ENCODE data around the gene RNF144A.

- TF ChIP-seq CTCF (conservative IDR thresholded peaks at IDR 0.05; ENCODE audit: low read depth in 2 of 2) (peak; percentile 87 to 90), EZH2 (IDR thresholded peaks at IDR 0.05; ENCODE audit: low read depth, unreplicated experiment) (no peak), POLR2AphosphoS5 (IDR thresholded peaks at IDR 0.05; ENCODE audit: low read depth) (no peak), EZH2phosphoT487 (IDR thresholded peaks at IDR 0.05; ENCODE audit: unreplicated experiment) (no peak), CREB1 (CRISPR knock-in tag; IDR thresholded peaks at IDR 0.05; ENCODE audit: low read depth) (no peak), REST (IDR thresholded peaks at IDR 0.05; ENCODE audit: unreplicated experiment) (no peak), ZNF114 (CRISPR knock-in tag; IDR thresholded peaks at IDR 0.05) (no peak), JUNB (IDR thresholded peaks at IDR 0.05; ENCODE audit: unreplicated experiment) (no peak), ETS1 (IDR thresholded peaks at IDR 0.05) (no peak), ZNF462 (CRISPR knock-in tag; IDR thresholded peaks at IDR 0.05) (no peak)
Observed at GRCh38 chr2:7044253-7045250, 127.3 kb downstream of the RNF144A start.
